IPS-18c (cell line): ENCODE data around the gene CTAGE8.
"Not testable (repeated sequence)": the region's sequence is repeated elsewhere in the genome, so short reads cannot be mapped to it uniquely, and the experiment has no call there.

ENCODE experiments used
- H3K4me3 ChIP-seq: 2 replicates; pipeline ENCODE4 v1.7.0; 2013; ENCODE audit warnings: low read depth, mild to moderate bottlenecking, low read length, moderate library complexity; ENCODE audit not compliant: insufficient read depth
- H3K9me3 ChIP-seq: one replicate; pipeline ENCODE4 v1.6.1; 2013; ENCODE audit warnings: mild to moderate bottlenecking, low read length, moderate library complexity; ENCODE audit not compliant: control insufficient read depth, insufficient read depth

CTAGE8 gene

GRCh38 chr7:144217200-144217599 lies 51.9 kb downstream of the CTAGE8 start:
- not testable (repeated sequence) for H3K4me3 ChIP-seq, H3K9me3 ChIP-seq
